Measurements from ENCODE around the gene MIPOL1. TPM values are rescaled to one million over a fixed set of nuclear protein-coding genes. Genes with fewer than 3 reads are reported as not detected.

The MIPOL1 gene
- total and polyA plus RNA-seq, 2 experiments from 2014 or later: 16.6 to 24.8 TPM

DNA sequence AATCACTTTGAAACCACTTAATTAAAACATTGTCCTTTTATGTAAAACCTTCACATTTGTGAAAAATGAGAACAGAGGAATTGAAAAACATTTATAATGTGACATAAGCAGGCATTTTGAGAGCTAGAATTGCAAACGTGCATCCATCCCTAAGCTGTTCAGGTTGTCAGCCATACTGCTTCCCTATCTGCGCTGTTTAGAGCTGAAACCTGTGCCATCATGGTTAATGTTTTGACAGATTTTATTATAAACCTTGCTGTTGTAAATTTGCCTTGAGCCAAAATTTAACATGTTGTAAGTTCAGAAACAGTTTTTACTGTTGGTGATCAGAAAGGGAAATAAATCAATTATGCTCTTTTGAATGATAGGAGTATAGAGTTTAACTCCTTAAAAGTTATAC is 365.5 kb downstream of the MIPOL1 start:
- Histone ChIP-seq H3K4me2 (no peak overlapping the region), H3K4me1 (ENCODE audit: insufficient read depth) (no peaks in the 10 kb centered on the region), H3F3A (replicated peaks; ENCODE audit: low read depth) (no peaks in the 10 kb centered on the region), H3K27me3 (ENCODE audit: insufficient read depth) (no peaks in the 10 kb centered on the region), H4K20me1 (replicated peaks; ENCODE audit: insufficient read depth) (no peaks in the 10 kb centered on the region), H3K4me3 (no peak overlapping the region), H3K27ac (ENCODE audit: low read depth) (no peak overlapping the region), H3K79me2 (replicated peaks; ENCODE audit: insufficient read depth) (no peaks in the 10 kb centered on the region), H3K9me2 (ENCODE audit: insufficient read depth) (no peaks in the 10 kb centered on the region), H3K36me3 (ENCODE audit: insufficient read depth) (no peaks in the 10 kb centered on the region), H2AFZ (no peak overlapping the region)
- TF ChIP-seq EZH2 (IDR thresholded peaks at IDR 0.05; ENCODE audit: low read depth, unreplicated experiment) (no peak), STAT1 (IDR thresholded peaks at IDR 0.05; ENCODE audit: unreplicated experiment) (no peak), ZNF462 (CRISPR knock-in tag; IDR thresholded peaks at IDR 0.05) (no peak), ZNF114 (CRISPR knock-in tag; IDR thresholded peaks at IDR 0.05) (no peak), EZH2phosphoT487 (IDR thresholded peaks at IDR 0.05; ENCODE audit: unreplicated experiment) (no peak), NANOG (IDR thresholded peaks at IDR 0.05; ENCODE audit: borderline replicate concordance) (no peak), CREB1 (CRISPR knock-in tag; IDR thresholded peaks at IDR 0.05; ENCODE audit: low read depth) (no peak), JUNB (IDR thresholded peaks at IDR 0.05; ENCODE audit: unreplicated experiment) (no peak), ZNF331 (CRISPR knock-in tag; IDR thresholded peaks at IDR 0.05; ENCODE audit: low read depth) (no peak), POLR2AphosphoS5 (IDR thresholded peaks at IDR 0.05; ENCODE audit: low read depth) (no peak)
- TF ChIP-seq, protein P1, sequence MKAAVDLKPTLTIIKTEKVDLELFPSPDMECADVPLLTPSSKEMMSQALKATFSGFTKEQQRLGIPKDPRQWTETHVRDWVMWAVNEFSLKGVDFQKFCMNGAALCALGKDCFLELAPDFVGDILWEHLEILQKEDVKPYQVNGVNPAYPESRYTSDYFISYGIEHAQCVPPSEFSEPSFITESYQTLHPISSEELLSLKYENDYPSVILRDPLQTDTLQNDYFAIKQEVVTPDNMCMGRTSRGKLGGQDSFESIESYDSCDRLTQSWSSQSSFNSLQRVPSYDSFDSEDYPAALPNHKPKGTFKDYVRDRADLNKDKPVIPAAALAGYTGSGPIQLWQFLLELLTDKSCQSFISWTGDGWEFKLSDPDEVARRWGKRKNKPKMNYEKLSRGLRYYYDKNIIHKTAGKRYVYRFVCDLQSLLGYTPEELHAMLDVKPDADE (IDR thresholded peaks at IDR 0.05): no peak
- TF ChIP-seq, protein P2, sequence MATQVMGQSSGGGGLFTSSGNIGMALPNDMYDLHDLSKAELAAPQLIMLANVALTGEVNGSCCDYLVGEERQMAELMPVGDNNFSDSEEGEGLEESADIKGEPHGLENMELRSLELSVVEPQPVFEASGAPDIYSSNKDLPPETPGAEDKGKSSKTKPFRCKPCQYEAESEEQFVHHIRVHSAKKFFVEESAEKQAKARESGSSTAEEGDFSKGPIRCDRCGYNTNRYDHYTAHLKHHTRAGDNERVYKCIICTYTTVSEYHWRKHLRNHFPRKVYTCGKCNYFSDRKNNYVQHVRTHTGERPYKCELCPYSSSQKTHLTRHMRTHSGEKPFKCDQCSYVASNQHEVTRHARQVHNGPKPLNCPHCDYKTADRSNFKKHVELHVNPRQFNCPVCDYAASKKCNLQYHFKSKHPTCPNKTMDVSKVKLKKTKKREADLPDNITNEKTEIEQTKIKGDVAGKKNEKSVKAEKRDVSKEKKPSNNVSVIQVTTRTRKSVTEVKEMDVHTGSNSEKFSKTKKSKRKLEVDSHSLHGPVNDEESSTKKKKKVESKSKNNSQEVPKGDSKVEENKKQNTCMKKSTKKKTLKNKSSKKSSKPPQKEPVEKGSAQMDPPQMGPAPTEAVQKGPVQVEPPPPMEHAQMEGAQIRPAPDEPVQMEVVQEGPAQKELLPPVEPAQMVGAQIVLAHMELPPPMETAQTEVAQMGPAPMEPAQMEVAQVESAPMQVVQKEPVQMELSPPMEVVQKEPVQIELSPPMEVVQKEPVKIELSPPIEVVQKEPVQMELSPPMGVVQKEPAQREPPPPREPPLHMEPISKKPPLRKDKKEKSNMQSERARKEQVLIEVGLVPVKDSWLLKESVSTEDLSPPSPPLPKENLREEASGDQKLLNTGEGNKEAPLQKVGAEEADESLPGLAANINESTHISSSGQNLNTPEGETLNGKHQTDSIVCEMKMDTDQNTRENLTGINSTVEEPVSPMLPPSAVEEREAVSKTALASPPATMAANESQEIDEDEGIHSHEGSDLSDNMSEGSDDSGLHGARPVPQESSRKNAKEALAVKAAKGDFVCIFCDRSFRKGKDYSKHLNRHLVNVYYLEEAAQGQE (IDR thresholded peaks at IDR 0.05; ENCODE audit: unreplicated experiment): no peak
- TF ChIP-seq, protein P3, sequence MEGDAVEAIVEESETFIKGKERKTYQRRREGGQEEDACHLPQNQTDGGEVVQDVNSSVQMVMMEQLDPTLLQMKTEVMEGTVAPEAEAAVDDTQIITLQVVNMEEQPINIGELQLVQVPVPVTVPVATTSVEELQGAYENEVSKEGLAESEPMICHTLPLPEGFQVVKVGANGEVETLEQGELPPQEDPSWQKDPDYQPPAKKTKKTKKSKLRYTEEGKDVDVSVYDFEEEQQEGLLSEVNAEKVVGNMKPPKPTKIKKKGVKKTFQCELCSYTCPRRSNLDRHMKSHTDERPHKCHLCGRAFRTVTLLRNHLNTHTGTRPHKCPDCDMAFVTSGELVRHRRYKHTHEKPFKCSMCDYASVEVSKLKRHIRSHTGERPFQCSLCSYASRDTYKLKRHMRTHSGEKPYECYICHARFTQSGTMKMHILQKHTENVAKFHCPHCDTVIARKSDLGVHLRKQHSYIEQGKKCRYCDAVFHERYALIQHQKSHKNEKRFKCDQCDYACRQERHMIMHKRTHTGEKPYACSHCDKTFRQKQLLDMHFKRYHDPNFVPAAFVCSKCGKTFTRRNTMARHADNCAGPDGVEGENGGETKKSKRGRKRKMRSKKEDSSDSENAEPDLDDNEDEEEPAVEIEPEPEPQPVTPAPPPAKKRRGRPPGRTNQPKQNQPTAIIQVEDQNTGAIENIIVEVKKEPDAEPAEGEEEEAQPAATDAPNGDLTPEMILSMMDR (conservative IDR thresholded peaks at IDR 0.05; ENCODE audit: low read depth in 2 of 2): no peak
- Mint-ChIP-seq H3K27me3 (ENCODE audit: insufficient read depth, low read depth, poor library complexity) (no peaks in the 10 kb centered on the region), H3K4me1 (peaks cover 14% of the 10 kb centered on the region), H3K4me3 (no peak overlapping the region), H3K9me3 (no peaks in the 10 kb centered on the region; the same call in 2 of the 3 replicates), H3K36me3 (ENCODE audit: low read depth) (no peaks in the 10 kb centered on the region), H3K27ac (no peak overlapping the region)
- ATAC-seq (no peak), DNase-seq (ENCODE audit: low spot score) (no peak)

Measured in GM23338 (cell line).